Measurements from ENCODE around the gene PDZD7.

Gene PDZD7

DNA sequence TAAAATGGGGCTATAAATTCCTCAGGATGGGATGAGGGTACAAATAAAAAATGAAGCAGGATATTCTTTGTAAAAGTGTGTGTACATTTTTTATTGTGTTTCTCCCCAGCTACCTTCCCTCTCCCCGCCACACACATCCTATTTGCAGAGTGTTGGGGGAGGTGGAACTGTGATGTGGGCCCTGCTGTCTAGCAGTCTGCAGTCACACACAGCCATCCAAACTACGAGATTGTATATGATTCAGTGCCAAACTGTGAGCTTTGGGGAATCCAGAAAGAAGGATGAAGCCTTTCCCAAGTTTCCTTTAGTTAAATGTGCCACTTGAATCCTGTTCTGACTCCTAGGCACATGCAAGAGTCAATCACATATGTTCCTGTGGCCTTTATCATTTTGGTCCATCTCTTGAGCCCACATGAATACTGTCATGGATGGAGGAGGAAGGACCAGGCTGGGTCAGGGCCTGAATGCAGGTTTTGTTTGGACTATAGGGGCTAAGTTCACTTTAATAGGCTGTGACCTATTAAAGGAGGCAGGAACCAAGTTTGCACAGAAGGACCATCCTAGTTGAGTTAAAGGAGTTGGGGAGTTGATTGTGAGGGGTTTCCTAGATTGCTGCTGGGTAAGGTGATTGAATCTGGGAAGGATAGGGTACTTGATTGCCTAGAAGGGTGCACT, 62.7 kb downstream of the PDZD7 start:
- DNase-seq (ENCODE audit: low read depth, low spot score): no peak

DNA sequence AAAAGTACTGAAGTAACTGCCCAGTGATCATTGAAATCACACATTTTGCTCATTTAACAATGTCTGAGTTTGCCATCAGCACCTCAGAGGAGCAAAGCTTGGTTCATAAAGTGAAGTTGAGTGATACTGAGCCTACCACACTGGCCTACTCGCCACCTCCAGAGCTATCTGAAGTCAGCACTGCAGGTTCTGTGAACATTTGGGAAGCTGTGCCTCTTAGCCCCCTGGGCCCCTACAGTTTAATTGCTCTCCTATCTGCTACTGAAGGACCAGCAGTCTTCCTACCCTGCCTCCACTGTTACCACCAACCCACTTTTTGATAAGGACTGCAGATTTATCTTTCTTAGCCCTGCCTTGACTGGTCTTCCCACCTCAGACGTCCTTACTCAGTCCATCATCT, 63.6 kb downstream of the PDZD7 start:
- DNase-seq (ENCODE audit: low read depth, low spot score): no peak

DNA sequence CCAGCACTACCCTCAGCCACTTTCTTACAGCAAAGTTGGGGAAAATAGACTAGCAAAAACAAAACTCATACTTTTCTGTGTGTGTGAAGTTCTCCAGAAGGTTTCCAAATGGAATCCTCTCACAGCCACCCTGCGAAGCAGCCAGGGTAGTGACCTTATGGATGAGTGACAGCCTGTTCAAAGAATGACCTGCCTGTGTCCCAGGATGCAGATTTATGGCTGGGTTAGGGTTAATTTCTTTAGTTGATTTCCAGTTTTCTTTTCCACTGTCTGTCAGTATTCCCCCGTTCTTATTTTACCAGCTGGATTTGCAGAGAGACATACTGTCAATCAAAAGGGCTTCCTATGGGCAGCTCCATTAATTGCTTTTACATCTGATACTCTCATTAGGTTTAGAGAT, 64.0 kb downstream of the PDZD7 start:
- DNase-seq (ENCODE audit: low read depth, low spot score): no peak

DNA sequence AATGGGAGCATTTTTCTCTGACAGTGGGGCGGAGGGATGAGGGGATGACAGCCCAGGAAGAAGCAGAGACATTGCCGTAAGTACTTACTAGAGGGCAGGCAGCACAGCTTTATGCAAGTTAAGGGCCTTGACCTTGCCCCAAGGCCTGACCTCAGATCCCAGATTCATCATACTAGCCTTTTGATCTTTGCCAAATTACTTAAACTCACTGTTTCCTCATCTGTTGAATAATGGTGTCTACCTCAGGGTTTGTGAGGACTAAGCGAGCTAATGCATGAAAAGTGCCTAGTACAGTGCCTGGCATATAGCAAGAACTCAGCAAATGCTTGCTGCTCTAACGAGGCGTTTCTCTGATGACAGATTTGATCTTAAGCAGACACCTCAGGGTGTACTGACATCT, 65.1 kb downstream of the PDZD7 start:
- no peak for DNase-seq (ENCODE audit: low read depth, low spot score)

DNA sequence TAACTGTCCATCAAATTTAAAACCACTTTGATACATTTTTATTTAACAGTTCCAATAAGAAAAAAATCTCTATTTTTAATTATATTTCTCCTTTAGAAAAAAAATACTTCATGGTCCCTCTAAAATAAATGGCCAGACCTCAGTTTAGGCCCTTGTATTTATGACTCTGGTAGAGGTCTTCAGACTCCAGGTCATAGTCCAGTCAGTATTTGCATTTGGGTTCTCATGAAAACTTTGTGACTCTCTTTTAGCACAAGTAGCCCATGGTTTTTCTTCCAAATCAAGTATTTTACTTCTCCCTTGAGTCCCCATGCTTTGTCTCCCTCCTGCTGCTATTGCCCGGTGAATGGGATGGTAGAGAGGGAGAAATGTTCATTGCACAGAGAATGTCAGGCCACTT, 67.1 kb downstream of the PDZD7 start:
- no peak for DNase-seq (ENCODE audit: low read depth, low spot score)

DNA sequence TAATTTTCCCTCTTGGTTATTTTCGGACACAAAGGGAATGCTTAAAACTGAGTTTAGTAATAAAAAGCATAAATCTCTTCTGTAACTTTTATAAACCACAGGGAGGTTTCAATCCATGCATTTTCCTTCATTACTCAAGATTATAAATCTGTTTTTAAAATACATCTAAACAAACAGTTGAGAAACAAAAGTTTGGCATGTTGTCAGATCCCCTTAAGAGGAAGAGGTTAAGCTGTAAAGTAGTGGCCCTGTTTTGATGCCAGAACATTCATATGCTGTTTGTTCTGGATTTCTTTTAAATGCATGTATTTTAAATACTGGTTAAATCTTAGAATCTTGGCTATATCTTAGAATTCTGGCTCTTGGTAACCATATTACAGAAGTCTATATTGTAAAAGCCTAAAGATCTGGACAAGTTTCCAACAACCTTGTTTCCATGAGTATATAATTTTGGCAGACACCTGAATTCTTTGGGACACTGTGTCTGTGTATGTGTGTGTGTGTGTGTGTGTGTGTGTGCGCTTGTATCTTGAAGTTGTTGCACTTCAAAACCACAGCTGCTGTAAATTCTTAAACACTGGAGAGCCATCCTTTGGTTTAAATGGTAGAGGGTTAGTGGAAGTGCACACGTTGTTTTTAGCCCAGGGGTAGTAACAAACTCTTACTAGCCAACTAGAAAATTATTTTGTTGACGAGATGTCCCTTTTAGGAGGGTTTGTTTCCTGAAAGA, 68.4 kb downstream of the PDZD7 start:
- no peak for DNase-seq (ENCODE audit: low read depth, low spot score)

DNA sequence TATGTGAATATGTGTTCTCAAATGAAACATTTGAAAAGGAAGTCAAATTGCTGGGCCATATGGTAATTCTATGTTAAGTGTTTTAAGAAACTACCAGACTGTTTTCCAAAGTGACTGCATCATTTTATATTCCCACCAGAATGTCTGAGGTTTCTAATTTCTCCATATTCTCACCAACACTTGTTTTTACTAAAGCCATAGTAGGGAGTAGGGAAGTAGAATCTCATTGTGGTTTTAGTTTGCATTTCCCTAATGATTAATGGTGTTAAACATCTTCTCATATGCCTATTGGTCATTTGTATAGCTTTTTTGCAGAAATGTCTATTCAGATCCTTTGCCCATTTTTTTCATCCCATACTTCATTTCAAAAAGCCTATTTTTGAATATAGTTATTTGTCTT, 70.7 kb downstream of the PDZD7 start:
- no peak for DNase-seq (ENCODE audit: low read depth, low spot score)

Data from iPS DF 19.7 (cell line).